K562 (cell line): ENCODE measurements around the gene SYNPR. TPM values are rescaled to one million over a fixed set of nuclear protein-coding genes. Genes with fewer than 3 reads are reported as not detected.

ENCODE experiments used
- ATAC-seq: fragments of 200-7000 bp; cut with Tn5 transposase; 3 replicates; pipeline ENCODE4 v1.9.1; 2020; ENCODE audit warnings: moderate library complexity
- BruUV-seq: library from RNA; stranded (reverse); fragments of 400-500 nt; replicated peaks from 2 replicates; lab custom pipeline; 2021; lab: Mats Ljungman, UMichigan
- CTCF ChIA-PET: fragments of 300-600 bp; formaldehyde crosslinking; extraction: SDS; loops from one replicate; lab custom pipeline; 2021; ENCODE audit warnings: low intra/inter-chr PET ratio; lab: Yijun Ruan, JAX
- POLR2A ChIA-PET: fragments of 300-600, 350-650 bp; sonication (Branson Sonifier 250); formaldehyde crosslinking; extraction: SDS; loops from one replicate; lab custom pipeline; 2021; ENCODE audit warnings: antibody characterized with exemption, inconsistent platforms; lab: Yijun Ruan, JAX
- DNase-seq, 4 experiments: peaks; one replicate each; pipeline versions ENCODE4 v3.0.0 to v3.0.0-alpha.2; 2011 to 2018; ENCODE audit warnings: low spot score in 3 of 4, mixed read lengths in 3 of 4; ENCODE audit errors: extremely low read depth in 1 of 4
- FAIRE-seq: peaks from 2 replicates; lab custom pipeline; 2011; peaks lifted over from hg19 to GRCh38; lab: Jason Lieb, UNC
- H2AFZ ChIP-seq: 2 replicates; pipeline ENCODE4 v1.6.0; 2011; ENCODE audit warnings: low read depth, low read length, control low read depth, inconsistent platforms
- H3K27ac ChIP-seq: fragments of 200-600 bp; 3 replicates; pipeline ENCODE4 v1.8.0; 2011; ENCODE audit warnings: low read depth, mild to moderate bottlenecking, control low read depth, inconsistent platforms, low read length, moderate library complexity, mixed read lengths; ENCODE audit errors: extremely low read depth
- H3K27me3 ChIP-seq, 2 experiments: fragments of 300-600 bp in 1 of 2; 2 replicates in 1 of 2; 3 replicates in 1 of 2; pipeline versions ENCODE4 v1.6.0 to v1.8.0; 2011; ENCODE audit warnings: inconsistent platforms in 2 of 2, low read length in 2 of 2, mild to moderate bottlenecking in 1 of 2, mixed read lengths in 1 of 2, moderate library complexity in 1 of 2; ENCODE audit not compliant: control insufficient read depth in 2 of 2, insufficient read depth in 2 of 2
- H3K36me3 ChIP-seq: fragments of 300-600 bp; 3 replicates; pipeline ENCODE4 v1.8.0; 2011; ENCODE audit warnings: mild to moderate bottlenecking, low read length, inconsistent platforms; ENCODE audit not compliant: control insufficient read depth, insufficient read depth
- H3K4me1 ChIP-seq, 2 experiments: fragments of 200-600 bp in 1 of 2; replicated peaks in 1 of 2; 2 replicates in 1 of 2; 3 replicates in 1 of 2; pipeline versions ENCODE4 v1.5.1 to v1.8.0; 2011; ENCODE audit warnings: inconsistent platforms in 2 of 2, low read length in 2 of 2, mild to moderate bottlenecking in 1 of 2, mixed read lengths in 1 of 2, moderate library complexity in 1 of 2; ENCODE audit not compliant: control insufficient read depth in 2 of 2, insufficient read depth in 2 of 2
- H3K4me2 ChIP-seq: 2 replicates; pipeline ENCODE4 v1.6.1; 2011; ENCODE audit warnings: low read length, control low read depth, inconsistent platforms, mixed read lengths; ENCODE audit not compliant: insufficient read depth
- H3K4me3 ChIP-seq: fragments of 200-600 bp; sonication (generic), shearing (Covaris generic); 2 replicates; pipeline ENCODE4 v1.5.1; 2016; ENCODE audit warnings: control low read depth, inconsistent platforms
- H3K79me2 ChIP-seq: fragments of 200-600 bp; 3 replicates; pipeline ENCODE4 v1.8.0; 2011; ENCODE audit warnings: low read length, inconsistent platforms; ENCODE audit not compliant: control insufficient read depth, insufficient read depth
- H3K9ac ChIP-seq, 2 experiments: 2 replicates each; pipeline versions ENCODE4 v1.6.0 to v1.6.1; 2011; ENCODE audit warnings: low read depth in 2 of 2, low read length in 2 of 2, control low read depth in 1 of 2, inconsistent platforms in 1 of 2, mild to moderate bottlenecking in 1 of 2, mixed read lengths in 1 of 2; ENCODE audit not compliant: insufficient read depth in 1 of 2
- H3K9me1 ChIP-seq: one replicate; pipeline ENCODE4 v1.6.0; 2011; ENCODE audit warnings: inconsistent platforms, mild to moderate bottlenecking, low read length, moderate library complexity; ENCODE audit not compliant: control insufficient read depth, insufficient read depth
- H3K9me3 ChIP-seq: replicated peaks from 2 replicates; pipeline ENCODE4 v1.5.1; 2011; ENCODE audit warnings: low read depth, low read length, inconsistent platforms; ENCODE audit not compliant: control insufficient read depth, insufficient read depth
- H4K20me1 ChIP-seq: replicated peaks from 2 replicates; pipeline ENCODE4 v1.6.1; 2011; ENCODE audit warnings: low read length, inconsistent platforms, mixed read lengths; ENCODE audit not compliant: control insufficient read depth, insufficient read depth
- ARID4B ChIP-seq: sonication (generic); formaldehyde crosslinking; IDR thresholded peaks from 2 replicates; pipeline ENCODE4 v1.8.0; 2022; ENCODE audit warnings: mild to moderate bottlenecking, missing genetic modification reagents
- CTCF ChIP-seq, 3 experiments: IDR thresholded peaks in 2 of 3; conservative IDR thresholded peaks in 1 of 3; 2 replicates each; pipeline ENCODE4 v1.5.1; 2011 to 2012; ENCODE audit warnings: low read length in 3 of 3, mild to moderate bottlenecking in 3 of 3, control low read depth in 2 of 3, improper control_type of control experiment in 1 of 3, inconsistent platforms in 1 of 3, low read depth in 1 of 3, mixed read lengths in 1 of 3, moderate library complexity in 1 of 3; ENCODE audit not compliant: insufficient read depth in 2 of 3
- DMBX1 ChIP-seq: fragments of 250-450 bp; sonication (Bioruptor Pico); IDR thresholded peaks from 2 replicates; pipeline ENCODE4 v1.8.0; 2022; ENCODE audit warnings: inconsistent platforms, mild to moderate bottlenecking, moderate library complexity, borderline replicate concordance
- HDAC2 ChIP-seq: fragments of 450-650 bp; IDR thresholded peaks from 2 replicates; pipeline ENCODE4 v1.6.1; 2016; ENCODE audit warnings: mild to moderate bottlenecking
- KLF6 ChIP-seq: fragments of 250-450 bp; sonication (Bioruptor Pico); IDR thresholded peaks from 2 replicates; pipeline ENCODE4 v1.4.0; 2020; ENCODE audit warnings: mild to moderate bottlenecking, moderate library complexity, borderline replicate concordance
- NONO ChIP-seq, 2 experiments: fragments of 200-400 bp in 1 of 2; fragments of 450-650 bp in 1 of 2; formaldehyde crosslinking in 1 of 2; IDR thresholded peaks; 2 replicates each; pipeline ENCODE4 v1.6.1; 2017; ENCODE audit warnings: low read depth in 2 of 2, mild to moderate bottlenecking in 2 of 2, moderate library complexity in 2 of 2, low read length in 1 of 2
- PHF21A ChIP-seq: fragments of 450-650 bp; IDR thresholded peaks from 2 replicates; pipeline ENCODE4 v1.6.1; 2017; ENCODE audit warnings: low read depth, borderline replicate concordance
- PHTF2 ChIP-seq: fragments of 250-450 bp; sonication (Bioruptor Pico); IDR thresholded peaks from 2 replicates; pipeline ENCODE4 v1.5.0; 2021; ENCODE audit warnings: mild to moderate bottlenecking
- PRMT5 ChIP-seq: sonication (generic); formaldehyde crosslinking; IDR thresholded peaks from 2 replicates; pipeline ENCODE4 v1.5.0; 2020; ENCODE audit warnings: missing genetic modification reagents
- RBFOX2 ChIP-seq: fragments of 200-400 bp; formaldehyde crosslinking; IDR thresholded peaks from 2 replicates; pipeline ENCODE4 v1.6.1; 2017; ENCODE audit warnings: low read depth, mild to moderate bottlenecking, low read length, moderate library complexity
- SMARCC2 ChIP-seq: fragments of 450-650 bp; IDR thresholded peaks from 2 replicates; pipeline ENCODE4 v1.6.1; 2017; ENCODE audit warnings: antibody characterized with exemption, moderate library complexity, mild to moderate bottlenecking, low read depth
- XRCC3 ChIP-seq: fragments of 450-650 bp; IDR thresholded peaks from 2 replicates; pipeline ENCODE4 v1.6.1; 2017; ENCODE audit warnings: mild to moderate bottlenecking, moderate library complexity
- WGBS: fragments of 100-300 bp; shearing (Covaris generic); methylation state at CpG from one replicate; pipeline ENCODE4 v1.1.6; 2016; ENCODE audit warnings: low coverage, mixed read lengths; ENCODE audit not compliant: insufficient coverage; ENCODE audit errors: missing lambda C conversion rate; 5-methylcytosine and 5-hydroxymethylcytosine counted together
- in situ Hi-C: fragments of 300-500 bp; cut with MboI; formaldehyde crosslinking; loops from 4 replicates; pipeline ENCODE4 v1.15.0; 2018; ENCODE audit warnings: inconsistent platforms, mixed read lengths
- intact Hi-C: fragments of 100-400 bp; cut with micrococcal nuclease; formaldehyde crosslinking; loops from 2 replicates; pipeline ENCODE4 v1.14.2; 2022
- polyA plus RNA-seq, 8 experiments: library from polyadenylated mRNA; depleted of rRNA in 4 of 8; stranded (reverse) in 5 of 8; unstranded in 3 of 8; fragments of >200 nt; fragmentation: Nextera tagmentation in 2 of 8; fragmentation: Illumina TruSeq in 1 of 8; extraction: Ambion mirVana in 2 of 8; extraction: Trizol in 1 of 8; gene quantifications; 2 replicates each; pipeline versions ENCODE4 v1.2.1 to v1.2.3, GENCODE V29; 2011 to 2014; ENCODE audit warnings: inconsistent platforms in 1 of 8, missing spikeins in 1 of 8
- total RNA-seq, 7 experiments: library from RNA; depleted of rRNA in 6 of 7; stranded (reverse); fragments of >200 nt in 6 of 7; fragmentation: Illumina TruSeq in 2 of 7; extraction: Trizol in 2 of 7; gene quantifications; 2 replicates each; pipeline versions ENCODE4 v1.2.1 to v1.2.3, GENCODE V29; 2011 to 2021; ENCODE audit warnings: low replicate concordance in 1 of 7

Gene SYNPR
- total and polyA plus RNA-seq, 9 of the 15 experiments (the other 6 are each of a cell fraction or from before 2014, with no cell fraction given), result not detected

DNA sequence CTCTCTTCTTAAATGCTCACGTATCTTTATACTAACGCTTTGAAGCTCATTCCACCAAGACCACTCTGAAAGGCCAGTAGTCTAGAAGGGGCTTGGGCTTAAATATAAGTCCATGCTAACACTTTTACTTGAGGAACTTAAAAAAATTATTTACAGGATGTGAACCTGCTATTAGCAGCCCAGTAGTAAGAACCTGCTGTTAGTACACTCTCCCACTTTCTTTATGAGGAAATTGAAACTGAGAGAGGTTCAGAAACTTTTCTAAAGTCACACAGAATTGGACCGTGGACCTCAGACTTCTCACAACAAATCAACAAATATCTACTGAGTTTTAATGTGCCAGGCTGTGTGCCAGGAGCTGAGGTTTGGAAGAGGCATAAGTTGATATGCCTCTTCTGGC is 53.4 kb downstream of the SYNPR start:
- H3K27ac ChIP-seq, result no peak overlapping the region
- FAIRE-seq, result no peak
- no peaks in the 10 kb centered on the region for H3K79me2 ChIP-seq
- WGBS, result 0% methylated on average over 2 of the region's 3 CpGs
- H3K4me3 ChIP-seq, result no peak overlapping the region
- no peak overlapping the region for H2AFZ ChIP-seq
- no peak overlapping the region for H3K9ac ChIP-seq
- CTCF ChIA-PET, result no interaction called here
- no peaks in the 10 kb centered on the region for H4K20me1 ChIP-seq
- BruUV-seq, result no TSS peak
- no peaks in the 10 kb centered on the region for H3K4me1 ChIP-seq
- TF ChIP-seq PHTF2 (CRISPR knock-in tag) (no peak), CTCF (IDR thresholded peaks at IDR 0.05 in 2 of 3, conservative IDR thresholded peaks at IDR 0.05 in 1 of 3; ENCODE audit: insufficient read depth in 2 of 3, low read depth in 1 of 3, low read length in 3 of 3) (no peak), XRCC3 (no peak), RBFOX2 (no peak), HDAC2 (no peak), PHF21A (no peak), DMBX1 (CRISPR knock-in tag) (no peak), PRMT5 (CRISPR knock-in tag) (no peak), SMARCC2 (no peak), ARID4B (CRISPR knock-in tag) (no peak), KLF6 (CRISPR knock-in tag) (no peak), NONO (IDR thresholded peaks at IDR 0.05; ENCODE audit: low read depth in 2 of 2, low read length in 1 of 2) (no peak)
- in situ Hi-C loops, result no loop called here
- H3K36me3 ChIP-seq, result no peaks in the 10 kb centered on the region
- no peaks in the 10 kb centered on the region for H3K27me3 ChIP-seq
- POLR2A ChIA-PET, result no interaction called here
- no peak for ATAC-seq
- H3K9me1 ChIP-seq, result no peaks in the 10 kb centered on the region
- no peaks in the 10 kb centered on the region for H3K9me3 ChIP-seq
- intact Hi-C loops, result no loop called here
- DNase-seq, result no peak
- no peak overlapping the region for H3K4me2 ChIP-seq
